GM10248 (cell line): ENCODE results near the gene LOXL4.

ENCODE experiments used
- CTCF ChIA-PET: fragments of 300-600 bp; sonication (Branson Sonifier 250); formaldehyde crosslinking; extraction: SDS; loops from one replicate; lab custom pipeline; 2021; ENCODE audit warnings: antibody characterized with exemption; lab: Yijun Ruan, JAX
- POLR2A ChIA-PET: fragments of 350-650 bp; sonication (Branson Sonifier 250); formaldehyde crosslinking; extraction: SDS; loops from one replicate; lab custom pipeline; 2020; ENCODE audit warnings: antibody characterized with exemption; lab: Yijun Ruan, JAX
- DNase-seq: peaks from one replicate; pipeline ENCODE4 v3.0.0; 2012; ENCODE audit errors: extremely low spot score
- TF ChIP-seq, protein P1 (sequence below): IDR thresholded peaks from 2 replicates; pipeline ENCODE4 v1.5.1; 2012; ENCODE audit warnings: mild to moderate bottlenecking, low read depth; ENCODE audit errors: extremely low read depth, missing control alignments, control extremely low read depth

LOXL4 gene

DNA sequence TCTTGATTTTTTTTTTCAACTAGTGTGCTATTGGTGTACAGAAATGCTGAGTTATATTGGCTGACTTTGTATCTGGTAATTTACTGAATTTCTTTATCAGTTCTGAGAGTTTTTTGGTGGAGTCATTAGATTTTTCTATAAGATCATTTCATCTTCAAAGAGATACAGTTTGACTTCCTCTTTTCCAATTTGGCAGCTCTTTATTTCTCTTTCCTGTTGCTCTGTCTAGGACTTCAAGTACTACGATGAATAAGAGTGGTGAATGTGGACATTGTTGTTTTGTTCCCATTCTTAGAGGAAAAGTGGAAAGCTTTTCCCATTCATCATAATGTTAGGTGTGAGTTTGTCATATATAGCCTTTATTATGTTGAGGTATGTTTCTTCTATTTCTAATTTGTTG lies 50.2 kb downstream of the LOXL4 start:
- DNase-seq: no peak
- POLR2A ChIA-PET: no interaction called here
- TF ChIP-seq, protein P1, sequence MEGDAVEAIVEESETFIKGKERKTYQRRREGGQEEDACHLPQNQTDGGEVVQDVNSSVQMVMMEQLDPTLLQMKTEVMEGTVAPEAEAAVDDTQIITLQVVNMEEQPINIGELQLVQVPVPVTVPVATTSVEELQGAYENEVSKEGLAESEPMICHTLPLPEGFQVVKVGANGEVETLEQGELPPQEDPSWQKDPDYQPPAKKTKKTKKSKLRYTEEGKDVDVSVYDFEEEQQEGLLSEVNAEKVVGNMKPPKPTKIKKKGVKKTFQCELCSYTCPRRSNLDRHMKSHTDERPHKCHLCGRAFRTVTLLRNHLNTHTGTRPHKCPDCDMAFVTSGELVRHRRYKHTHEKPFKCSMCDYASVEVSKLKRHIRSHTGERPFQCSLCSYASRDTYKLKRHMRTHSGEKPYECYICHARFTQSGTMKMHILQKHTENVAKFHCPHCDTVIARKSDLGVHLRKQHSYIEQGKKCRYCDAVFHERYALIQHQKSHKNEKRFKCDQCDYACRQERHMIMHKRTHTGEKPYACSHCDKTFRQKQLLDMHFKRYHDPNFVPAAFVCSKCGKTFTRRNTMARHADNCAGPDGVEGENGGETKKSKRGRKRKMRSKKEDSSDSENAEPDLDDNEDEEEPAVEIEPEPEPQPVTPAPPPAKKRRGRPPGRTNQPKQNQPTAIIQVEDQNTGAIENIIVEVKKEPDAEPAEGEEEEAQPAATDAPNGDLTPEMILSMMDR: no peak
- CTCF ChIA-PET: no interaction called here

DNA sequence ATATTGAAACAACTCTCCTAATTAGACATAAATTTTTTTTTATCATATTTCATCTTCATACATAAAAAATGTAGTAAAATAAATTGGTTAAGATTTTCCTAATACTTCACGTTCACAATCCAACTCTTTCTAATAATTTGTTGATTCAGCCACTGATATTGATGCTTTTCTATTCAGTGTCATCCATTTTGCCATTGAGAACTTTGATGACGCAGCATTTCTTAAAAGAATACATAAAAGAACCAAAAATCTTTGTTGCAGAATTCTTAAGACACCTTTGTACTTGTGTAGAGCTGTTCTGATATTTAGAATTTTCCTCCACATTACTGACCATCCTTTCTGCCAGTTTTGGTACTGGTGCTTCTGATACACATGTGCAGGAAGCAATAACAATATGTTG lies 52.6 kb downstream of the LOXL4 start:
- POLR2A ChIA-PET: no interaction called here
- no peak for DNase-seq
- TF ChIP-seq, protein P1: no peak
- CTCF ChIA-PET: interaction anchor here (1.7 kb wide), 1 partner anchor 45 kb away, joined by 4 read pairs; no protein-coding TSS in a partner anchor

DNA sequence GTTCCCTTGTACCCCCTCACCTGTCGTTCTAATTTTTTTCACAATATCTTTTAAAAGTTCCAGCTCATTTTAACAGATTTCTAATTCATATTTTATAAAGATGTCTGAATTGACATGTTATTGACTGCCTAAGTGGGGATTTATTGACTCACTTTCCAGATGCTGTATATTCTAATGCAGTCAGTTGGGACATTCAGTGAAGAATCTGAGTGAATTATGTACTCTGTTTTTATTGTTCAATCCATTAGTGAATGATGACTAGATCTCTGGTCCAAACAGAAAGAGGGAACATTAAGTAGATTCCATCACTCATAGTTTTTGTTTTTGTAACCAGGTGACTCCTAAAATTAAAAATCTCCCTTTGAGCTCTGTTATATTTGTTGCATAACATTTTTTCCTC lies 54.3 kb downstream of the LOXL4 start:
- no peak for DNase-seq
- POLR2A ChIA-PET: no interaction called here
- CTCF ChIA-PET: interaction anchor here (1.5 to 1.7 kb wide), 2 partner anchors 43 to 46 kb away, joined by 4 read pairs; no protein-coding TSS in a partner anchor
- TF ChIP-seq, protein P1: no peak

DNA sequence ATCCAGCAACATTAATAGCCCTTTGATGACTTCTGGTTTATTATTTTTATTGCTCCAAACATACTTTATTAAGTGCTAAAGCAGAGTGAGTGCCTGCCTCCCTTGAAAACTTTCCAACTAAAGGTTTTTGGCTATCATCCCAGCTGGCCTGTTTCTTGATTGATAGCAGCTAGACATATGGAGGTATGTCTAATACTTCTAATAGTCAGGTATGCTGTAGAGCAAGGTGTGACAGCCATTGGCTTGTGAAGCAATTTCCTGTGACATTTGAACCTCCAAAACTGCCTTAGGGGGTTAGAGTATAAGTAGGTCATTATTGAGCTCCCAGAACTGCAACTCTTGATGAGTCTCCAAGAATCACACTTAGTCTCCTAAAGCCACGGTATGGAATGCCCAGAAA lies 55.8 kb downstream of the LOXL4 start:
- no peak for DNase-seq
- ChIA-PET POLR2A (no interaction called here), CTCF (interaction anchor here (1.2 kb wide), 1 partner anchor 27 kb away, joined by 3 read pairs; no protein-coding TSS in a partner anchor)
- TF ChIP-seq, protein P1: no peak

DNA sequence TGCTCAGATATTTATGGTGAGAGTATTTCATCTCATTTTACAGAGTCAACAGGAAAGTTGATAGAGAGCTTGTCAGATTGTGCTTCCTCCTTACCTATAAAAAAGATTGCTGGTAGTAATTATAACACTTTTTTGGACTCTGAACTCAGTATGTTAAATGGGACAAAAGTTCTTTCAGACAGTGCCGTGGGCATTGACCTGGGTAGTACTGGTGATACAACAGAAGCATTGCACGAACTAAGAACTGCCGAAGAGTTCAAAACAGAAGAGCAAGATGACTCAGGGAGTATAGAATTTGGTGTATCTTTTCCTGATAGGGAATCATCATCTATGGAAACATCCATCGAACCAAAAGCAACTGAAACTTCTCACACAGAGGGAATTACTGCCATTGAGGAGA lies 58.6 kb downstream of the LOXL4 start:
- TF ChIP-seq, protein P1: no peak
- POLR2A ChIA-PET: no interaction called here
- no peak for DNase-seq
- CTCF ChIA-PET: interaction anchor here (1.1 to 1.8 kb wide), 2 partner anchors 22 to 39 kb away, joined by 3 to 4 read pairs; no protein-coding TSS in a partner anchor

DNA sequence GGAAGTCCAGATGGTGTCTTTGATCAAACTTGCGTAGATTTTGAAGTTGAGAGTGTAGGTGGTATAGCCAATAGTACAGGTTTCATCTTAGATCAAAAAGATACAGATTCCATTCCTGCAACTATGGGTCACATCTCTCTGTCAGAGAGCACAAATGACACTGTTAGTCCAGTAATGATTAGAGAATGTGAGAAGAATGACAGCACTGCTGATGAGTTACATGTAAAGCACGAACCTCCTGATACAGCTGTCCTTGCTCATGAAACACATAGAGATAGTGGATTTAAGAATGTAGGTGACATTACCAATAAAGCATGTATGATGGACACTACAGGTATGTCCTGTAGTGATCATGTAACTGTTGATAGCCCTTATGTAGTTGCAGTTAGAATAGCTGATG lies 59.1 kb downstream of the LOXL4 start:
- TF ChIP-seq, protein P1: no peak
- ChIA-PET POLR2A (no interaction called here), CTCF (interaction anchor here (1.1 to 1.8 kb wide), 2 partner anchors 21 to 39 kb away, joined by 3 to 4 read pairs; no protein-coding TSS in a partner anchor)
- DNase-seq: no peak
